ENCODE results near the gene MOB3B.

The MOB3B gene

GRCh38 chr9:27387722-27388121 is 141.9 kb downstream of the MOB3B start:
- Histone ChIP-seq H3K36me3 (no peaks in the 10 kb centered on the region), H3K27me3 (no peaks in the 10 kb centered on the region), H3K9me3 (no peaks in the 10 kb centered on the region), H3K4me3 (ENCODE audit: low read depth in 1 of 2, low read length in 1 of 2) (no peak overlapping the region), H3K27ac (no peak overlapping the region), H3K4me1 (ENCODE audit: control insufficient read depth in 1 of 2, insufficient read depth in 1 of 2, low read depth in 1 of 2, low read length in 1 of 2) (no peaks in the 10 kb centered on the region)
- no peak for TF ChIP-seq CTCF (IDR thresholded peaks at IDR 0.05)

- H3K36me3 ChIP-seq, result no peaks in the 10 kb centered on the region
- H3K27ac ChIP-seq, result no peak overlapping the region
- TF ChIP-seq CTCF (IDR thresholded peaks at IDR 0.05), result no peak
- no peaks in the 10 kb centered on the region for H3K4me1 ChIP-seq (ENCODE audit: control insufficient read depth in 1 of 2, insufficient read depth in 1 of 2, low read depth in 1 of 2, low read length in 1 of 2)
- no peaks in the 10 kb centered on the region for H3K9me3 ChIP-seq
- H3K4me3 ChIP-seq (ENCODE audit: low read depth in 1 of 2, low read length in 1 of 2), result no peak overlapping the region
- no peaks in the 10 kb centered on the region for H3K27me3 ChIP-seq
Observed at GRCh38 chr9:27386571-27387091, 143.0 kb downstream of the MOB3B start.

DNA sequence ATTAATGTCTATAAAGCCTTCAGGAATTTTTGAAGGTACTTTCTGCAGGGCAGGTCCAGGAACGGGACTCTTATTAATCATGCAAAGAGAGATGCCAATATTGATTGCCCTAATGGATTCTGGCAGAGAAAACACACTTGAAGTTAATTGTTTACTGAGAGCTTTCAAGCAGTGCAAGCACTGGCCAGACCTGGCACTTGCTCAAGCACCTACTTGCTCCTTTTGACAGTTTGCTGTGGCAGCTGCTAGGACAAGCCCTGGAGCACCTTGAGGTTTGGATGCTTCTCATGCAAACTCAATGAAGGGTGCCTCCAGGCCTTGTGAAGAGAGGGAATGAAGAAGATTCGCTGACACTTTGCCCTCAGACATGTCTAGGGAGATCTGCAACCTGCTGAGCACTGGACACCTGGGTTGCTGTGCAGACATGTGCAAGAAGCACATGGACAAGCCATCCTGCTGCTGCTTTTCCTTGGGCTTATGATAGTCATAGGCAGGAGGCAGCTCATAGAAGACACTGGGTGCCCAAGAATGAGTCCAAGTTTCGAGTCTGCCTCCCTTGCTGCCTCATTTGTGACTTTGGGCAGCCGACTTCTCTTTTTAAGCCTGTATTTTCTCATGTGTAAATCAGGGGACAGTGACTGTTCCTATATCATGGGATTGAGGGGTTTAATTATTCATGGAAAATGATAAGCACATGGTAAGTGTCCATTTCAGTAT is 143.8 kb downstream of the MOB3B start:
- no peak overlapping the region for H3K27ac ChIP-seq
- H3K4me1 ChIP-seq (ENCODE audit: control insufficient read depth in 1 of 2, insufficient read depth in 1 of 2, low read depth in 1 of 2, low read length in 1 of 2), result no peaks in the 10 kb centered on the region

GRCh38 chr9:27384262-27385014 is 145.2 kb downstream of the MOB3B start:
- Histone ChIP-seq H3K4me1 (ENCODE audit: control insufficient read depth in 1 of 2, insufficient read depth in 1 of 2, low read depth in 1 of 2, low read length in 1 of 2) (no peaks in the 10 kb centered on the region), H3K27ac (no peak overlapping the region)
- no peak for TF ChIP-seq CTCF (IDR thresholded peaks at IDR 0.05)

More for the DNA sequence above, 143.8 kb downstream of the MOB3B start:
- H3K27me3 ChIP-seq, result no peaks in the 10 kb centered on the region
- H3K9me3 ChIP-seq, result no peaks in the 10 kb centered on the region
- TF ChIP-seq CTCF (IDR thresholded peaks at IDR 0.05), result no peak
- no peak overlapping the region for H3K4me3 ChIP-seq (ENCODE audit: low read depth in 1 of 2, low read length in 1 of 2)
- no peaks in the 10 kb centered on the region for H3K36me3 ChIP-seq

DNA sequence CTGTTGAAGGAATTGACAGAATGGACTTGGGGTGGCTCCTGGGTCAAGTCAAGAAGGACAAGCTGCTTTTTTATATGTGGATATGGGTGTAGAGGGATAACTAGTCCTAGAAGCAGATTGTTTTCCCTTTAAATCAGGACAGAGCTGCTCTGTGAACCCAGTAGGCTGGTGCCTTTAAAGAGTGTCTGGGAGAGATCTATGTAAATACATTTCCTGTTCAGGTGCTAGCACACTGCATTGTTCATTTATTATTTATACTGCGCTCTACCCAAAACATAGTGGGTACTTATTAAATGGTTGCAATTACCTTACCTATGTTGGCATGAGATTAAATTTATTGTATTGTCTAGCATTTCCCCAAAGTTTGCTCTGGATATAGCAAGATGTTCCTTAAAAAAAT is 146.1 kb downstream of the MOB3B start:
- TF ChIP-seq CTCF (IDR thresholded peaks at IDR 0.05), result no peak
- Histone ChIP-seq H3K36me3 (no peaks in the 10 kb centered on the region), H3K27ac (no peak overlapping the region), H3K9me3 (no peaks in the 10 kb centered on the region), H3K4me1 (ENCODE audit: control insufficient read depth in 1 of 2, insufficient read depth in 1 of 2, low read depth in 1 of 2, low read length in 1 of 2) (no peaks in the 10 kb centered on the region), H3K27me3 (no peaks in the 10 kb centered on the region), H3K4me3 (ENCODE audit: low read depth in 1 of 2, low read length in 1 of 2) (no peak overlapping the region)

More at GRCh38 chr9:27384262-27385014, 145.2 kb downstream of the MOB3B start:
- H3K36me3 ChIP-seq, result no peaks in the 10 kb centered on the region
- H3K4me3 ChIP-seq (ENCODE audit: low read depth in 1 of 2, low read length in 1 of 2), result no peak overlapping the region
- no peaks in the 10 kb centered on the region for H3K27me3 ChIP-seq
- H3K9me3 ChIP-seq, result no peaks in the 10 kb centered on the region
